ENCODE data around the gene BRI3BP. TPM values are rescaled to one million over a fixed set of nuclear protein-coding genes. Genes with fewer than 3 reads are reported as not detected.

Gene BRI3BP
- total RNA-seq, 1 experiment from 2014 or later: 19.4 TPM

DNA sequence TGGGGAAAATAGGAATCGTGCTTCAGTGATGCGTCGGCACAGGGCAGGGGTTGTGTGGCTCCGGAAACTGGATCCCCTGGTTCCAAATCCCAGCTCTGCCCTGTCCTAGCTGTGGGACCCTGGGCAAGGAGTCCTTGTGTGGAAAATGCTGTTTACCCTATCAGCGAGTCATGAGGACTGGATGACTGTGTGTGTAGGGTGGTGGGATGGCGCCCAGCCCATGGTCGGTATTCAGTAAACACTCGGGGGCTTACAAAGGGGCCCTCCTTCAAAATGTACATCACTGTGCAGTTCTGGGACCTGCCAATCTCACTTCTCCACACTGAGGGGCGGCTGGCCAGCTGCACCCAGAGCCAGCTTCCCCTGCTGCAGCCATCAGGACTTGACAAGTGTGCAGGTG, 24.4 kb downstream of the BRI3BP start:
- Histone ChIP-seq H3K4me1 (replicated peaks; ENCODE audit: insufficient read depth) (no peaks in the 10 kb centered on the region), H3K79me2 (ENCODE audit: low read depth) (no peaks in the 10 kb centered on the region), H4K20me1 (ENCODE audit: insufficient read depth) (no peaks in the 10 kb centered on the region), H3K9me2 (ENCODE audit: insufficient read depth) (no peaks in the 10 kb centered on the region), H3K4me3 (no peak overlapping the region), H3K9me3 (ENCODE audit: insufficient read depth, low read depth) (no peaks in the 10 kb centered on the region), H3K4me2 (no peak overlapping the region), H3K27ac (no peak overlapping the region), H3K27me3 (ENCODE audit: insufficient read depth, low read depth) (no peaks in the 10 kb centered on the region), H2AFZ (no peak overlapping the region), H3K36me3 (ENCODE audit: low read depth) (no peaks in the 10 kb centered on the region), H3F3A (ENCODE audit: insufficient read depth, low read depth) (no peaks in the 10 kb centered on the region)
- BruUV-seq (replicated peaks): no TSS peak
- intact Hi-C loops (cut with micrococcal nuclease; ENCODE audit: unreplicated experiment): no loop called here
- POLR2A ChIA-PET (ENCODE audit: unreplicated experiment): no interaction called here
- TF ChIP-seq EZH2 (IDR thresholded peaks at IDR 0.05; ENCODE audit: low read depth): no peak
- TF ChIP-seq, protein P1, sequence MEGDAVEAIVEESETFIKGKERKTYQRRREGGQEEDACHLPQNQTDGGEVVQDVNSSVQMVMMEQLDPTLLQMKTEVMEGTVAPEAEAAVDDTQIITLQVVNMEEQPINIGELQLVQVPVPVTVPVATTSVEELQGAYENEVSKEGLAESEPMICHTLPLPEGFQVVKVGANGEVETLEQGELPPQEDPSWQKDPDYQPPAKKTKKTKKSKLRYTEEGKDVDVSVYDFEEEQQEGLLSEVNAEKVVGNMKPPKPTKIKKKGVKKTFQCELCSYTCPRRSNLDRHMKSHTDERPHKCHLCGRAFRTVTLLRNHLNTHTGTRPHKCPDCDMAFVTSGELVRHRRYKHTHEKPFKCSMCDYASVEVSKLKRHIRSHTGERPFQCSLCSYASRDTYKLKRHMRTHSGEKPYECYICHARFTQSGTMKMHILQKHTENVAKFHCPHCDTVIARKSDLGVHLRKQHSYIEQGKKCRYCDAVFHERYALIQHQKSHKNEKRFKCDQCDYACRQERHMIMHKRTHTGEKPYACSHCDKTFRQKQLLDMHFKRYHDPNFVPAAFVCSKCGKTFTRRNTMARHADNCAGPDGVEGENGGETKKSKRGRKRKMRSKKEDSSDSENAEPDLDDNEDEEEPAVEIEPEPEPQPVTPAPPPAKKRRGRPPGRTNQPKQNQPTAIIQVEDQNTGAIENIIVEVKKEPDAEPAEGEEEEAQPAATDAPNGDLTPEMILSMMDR (conservative IDR thresholded peaks at IDR 0.05): no peak
- CTCF ChIA-PET: no interaction called here
- no peak for DNase-seq

DNA sequence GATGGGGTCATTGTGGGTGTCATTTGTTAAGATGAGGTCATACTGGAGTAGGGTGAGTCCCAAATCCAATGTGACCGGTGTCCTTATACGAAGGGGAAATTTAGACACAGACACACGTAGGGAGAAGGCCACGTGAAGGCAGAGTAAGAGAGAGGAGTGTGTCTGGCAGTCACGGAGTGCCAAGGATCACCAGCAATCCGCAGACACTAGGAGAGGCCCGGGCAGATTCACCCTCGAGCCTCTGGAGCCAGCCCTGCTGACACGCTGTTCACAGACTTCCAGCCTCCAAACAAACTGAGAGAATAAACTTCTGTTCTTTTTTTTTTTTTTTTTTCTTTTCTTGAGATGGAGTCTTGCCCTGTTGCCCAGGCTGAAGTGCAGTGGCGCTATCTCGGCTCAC, 24.9 kb downstream of the BRI3BP start:
- no peaks in the 10 kb centered on the region for H3K9me2 ChIP-seq (ENCODE audit: insufficient read depth)
- no peaks in the 10 kb centered on the region for H3K27me3 ChIP-seq (ENCODE audit: insufficient read depth, low read depth)
- no peaks in the 10 kb centered on the region for H3K36me3 ChIP-seq (ENCODE audit: low read depth)
- no TSS peak for BruUV-seq (replicated peaks)
- DNase-seq: no peak
- no peaks in the 10 kb centered on the region for H3K79me2 ChIP-seq (ENCODE audit: low read depth)
- H3K4me3 ChIP-seq: no peak overlapping the region
- H3F3A ChIP-seq (ENCODE audit: insufficient read depth, low read depth): no peaks in the 10 kb centered on the region
- H3K4me1 ChIP-seq (replicated peaks; ENCODE audit: insufficient read depth): no peaks in the 10 kb centered on the region
- intact Hi-C loops (cut with micrococcal nuclease; ENCODE audit: unreplicated experiment): no loop called here
- ChIA-PET CTCF (no interaction called here), POLR2A (ENCODE audit: unreplicated experiment) (no interaction called here)
- no peak overlapping the region for H3K27ac ChIP-seq
- TF ChIP-seq EZH2 (IDR thresholded peaks at IDR 0.05; ENCODE audit: low read depth): no peak
- no peak overlapping the region for H2AFZ ChIP-seq
- H4K20me1 ChIP-seq (ENCODE audit: insufficient read depth): no peaks in the 10 kb centered on the region
- no peaks in the 10 kb centered on the region for H3K9me3 ChIP-seq (ENCODE audit: insufficient read depth, low read depth)
- H3K4me2 ChIP-seq: no peak overlapping the region

DNA sequence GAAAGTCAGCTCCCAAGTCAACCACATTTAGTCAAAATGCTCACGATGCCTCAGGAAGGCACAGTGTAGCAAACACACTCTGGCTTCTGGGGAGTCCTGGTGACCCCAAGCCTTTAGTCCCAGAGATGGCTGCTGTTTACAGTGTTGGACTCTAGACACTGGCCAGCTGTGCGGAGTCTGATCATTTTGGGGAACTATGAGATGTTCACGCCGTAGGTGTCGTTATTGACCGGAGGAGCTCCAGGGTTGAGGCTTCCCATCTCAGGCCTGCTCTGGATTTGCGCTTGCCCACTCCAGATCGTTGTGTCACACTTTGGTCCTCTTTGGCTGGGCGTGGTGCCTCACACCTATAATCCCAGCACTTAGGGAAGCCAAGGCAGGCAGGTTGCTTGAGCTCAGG, 27.7 kb downstream of the BRI3BP start:
- DNase-seq: no peak
- H4K20me1 ChIP-seq (ENCODE audit: insufficient read depth): no peaks in the 10 kb centered on the region
- H3K4me2 ChIP-seq: no peak overlapping the region
- ChIA-PET CTCF (no interaction called here), POLR2A (ENCODE audit: unreplicated experiment) (no interaction called here)
- intact Hi-C loops (cut with micrococcal nuclease; ENCODE audit: unreplicated experiment): no loop called here
- BruUV-seq (replicated peaks): no TSS peak
- H3K27me3 ChIP-seq (ENCODE audit: insufficient read depth, low read depth): no peaks in the 10 kb centered on the region
- no peaks in the 10 kb centered on the region for H3K36me3 ChIP-seq (ENCODE audit: low read depth)
- no peak overlapping the region for H3K27ac ChIP-seq
- no peak for TF ChIP-seq EZH2 (IDR thresholded peaks at IDR 0.05; ENCODE audit: low read depth)
- TF ChIP-seq, protein P1 (conservative IDR thresholded peaks at IDR 0.05): no peak
- H3K4me3 ChIP-seq: no peak overlapping the region
- no peak overlapping the region for H2AFZ ChIP-seq
- no peaks in the 10 kb centered on the region for H3F3A ChIP-seq (ENCODE audit: insufficient read depth, low read depth)
- no peaks in the 10 kb centered on the region for H3K4me1 ChIP-seq (replicated peaks; ENCODE audit: insufficient read depth)
- H3K9me2 ChIP-seq (ENCODE audit: insufficient read depth): no peaks in the 10 kb centered on the region
- H3K79me2 ChIP-seq (ENCODE audit: low read depth): no peaks in the 10 kb centered on the region
- H3K9me3 ChIP-seq (ENCODE audit: insufficient read depth, low read depth): no peaks in the 10 kb centered on the region

DNA sequence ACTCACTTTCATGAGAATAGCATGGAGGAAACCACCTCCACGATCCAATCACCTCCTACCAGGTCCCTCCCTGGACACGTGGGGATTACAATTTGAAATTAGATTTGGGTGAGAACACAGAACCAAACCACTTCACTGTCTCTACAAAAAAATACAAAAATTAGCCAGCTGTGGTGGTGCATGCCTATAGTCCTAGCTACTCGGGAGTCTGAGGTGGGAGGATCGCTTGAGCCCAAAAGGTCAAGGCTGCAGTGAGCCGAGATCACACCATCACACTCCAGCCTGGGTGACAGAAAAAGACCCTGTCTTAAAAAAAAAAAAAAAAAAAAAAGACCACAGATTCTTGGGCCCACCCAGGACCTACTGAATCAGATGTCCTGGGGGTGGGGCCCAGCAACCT, 28.3 kb downstream of the BRI3BP start:
- TF ChIP-seq, protein P1 (conservative IDR thresholded peaks at IDR 0.05): no peak
- no peak for TF ChIP-seq EZH2 (IDR thresholded peaks at IDR 0.05; ENCODE audit: low read depth)
- H2AFZ ChIP-seq: no peak overlapping the region
- H3K4me2 ChIP-seq: no peak overlapping the region
- ChIA-PET POLR2A (ENCODE audit: unreplicated experiment) (no interaction called here), CTCF (no interaction called here)
- H3K27me3 ChIP-seq (ENCODE audit: insufficient read depth, low read depth): no peaks in the 10 kb centered on the region
- DNase-seq: no peak
- H3K4me1 ChIP-seq (replicated peaks; ENCODE audit: insufficient read depth): no peaks in the 10 kb centered on the region
- H3K27ac ChIP-seq: no peak overlapping the region
- no peaks in the 10 kb centered on the region for H3K9me2 ChIP-seq (ENCODE audit: insufficient read depth)
- no peaks in the 10 kb centered on the region for H3F3A ChIP-seq (ENCODE audit: insufficient read depth, low read depth)
- intact Hi-C loops (cut with micrococcal nuclease; ENCODE audit: unreplicated experiment): no loop called here
- H4K20me1 ChIP-seq (ENCODE audit: insufficient read depth): no peaks in the 10 kb centered on the region
- H3K79me2 ChIP-seq (ENCODE audit: low read depth): no peaks in the 10 kb centered on the region
- H3K9me3 ChIP-seq (ENCODE audit: insufficient read depth, low read depth): no peaks in the 10 kb centered on the region
- no peak overlapping the region for H3K4me3 ChIP-seq
- BruUV-seq (replicated peaks): no TSS peak
- H3K36me3 ChIP-seq (ENCODE audit: low read depth): no peaks in the 10 kb centered on the region
